T-helper 2 cell treated with Interferon-gamma antibody and Interleukin-4, amounts not matched to agents 5 μg/mL and 100 μg/mL, for 36 hours (primary cell): ENCODE results near the gene RASIP1.
"Not testable (repeated sequence)": the region's sequence is repeated elsewhere in the genome, so short reads cannot be mapped to it uniquely, and the experiment has no call there.

ENCODE experiments used
- DNase-seq: peaks from one replicate; pipeline ENCODE4 v3.0.0; 2021; ENCODE audit warnings: low spot score
- H3K27ac Mint-ChIP-seq: one replicate; pipeline ENCODE4 v1.8.0; 2021; ENCODE audit warnings: mild to moderate bottlenecking, mixed read lengths
- H3K27me3 Mint-ChIP-seq: one replicate; pipeline ENCODE4 v1.8.0; 2021; ENCODE audit warnings: low read depth, mixed read lengths
- H3K36me3 Mint-ChIP-seq: one replicate; pipeline ENCODE4 v1.8.0; 2021; ENCODE audit warnings: low read depth, mixed read lengths
- H3K4me1 Mint-ChIP-seq: one replicate; pipeline ENCODE4 v1.8.0; 2021; ENCODE audit warnings: low read depth, mixed read lengths
- H3K4me3 Mint-ChIP-seq: one replicate; pipeline ENCODE4 v1.8.0; 2022; ENCODE audit warnings: mild to moderate bottlenecking, moderate library complexity, mixed read lengths
- H3K9me3 Mint-ChIP-seq: one replicate; pipeline ENCODE4 v1.8.0; 2021; ENCODE audit warnings: mixed read lengths

Gene RASIP1

DNA sequence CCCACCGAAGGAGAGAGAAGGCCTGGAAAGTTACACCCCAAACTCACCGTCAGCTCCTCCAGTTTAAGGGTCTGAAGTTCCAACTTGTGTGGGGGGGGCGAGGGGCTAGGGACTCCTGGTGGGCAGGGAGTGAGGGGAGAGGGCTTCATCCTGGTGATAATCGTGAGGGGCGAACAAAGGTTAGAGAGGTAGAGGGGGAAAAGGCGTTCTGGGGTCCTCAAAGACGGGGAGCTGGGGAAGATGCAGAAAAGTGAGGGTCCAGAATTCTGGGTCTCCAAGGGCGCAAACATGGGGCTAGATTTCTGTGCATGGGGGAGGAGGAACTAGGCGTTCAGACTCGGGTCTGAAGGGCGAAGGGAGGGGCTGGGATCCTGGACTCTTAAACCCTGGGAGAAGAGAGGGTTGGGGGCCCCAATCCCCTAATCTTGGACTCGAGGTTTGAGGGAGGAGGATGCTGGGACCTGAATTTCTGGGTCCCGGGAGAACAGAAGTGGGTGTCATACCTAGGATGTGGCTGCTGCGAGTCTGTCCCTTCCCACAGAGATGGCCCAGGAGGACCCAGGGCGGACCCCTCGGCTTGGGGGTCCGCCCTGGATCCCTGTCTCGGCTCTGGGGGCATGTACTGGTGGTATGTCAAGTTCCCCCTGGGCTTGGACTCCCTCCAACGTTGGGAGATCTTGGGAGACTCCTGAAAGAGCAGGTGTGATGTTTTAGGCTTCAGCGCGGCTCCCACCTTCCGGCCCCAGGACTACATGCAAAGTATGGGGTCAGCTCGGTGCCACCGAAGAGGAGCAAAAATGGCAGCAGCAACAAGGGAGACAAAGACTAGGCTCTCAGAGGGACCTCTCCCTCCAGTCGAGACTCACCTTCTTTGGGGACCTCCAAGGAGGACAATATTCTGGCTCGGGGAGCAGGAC lies 25.4 kb downstream of the RASIP1 start:
- Mint-ChIP-seq H3K9me3 (no peaks in the 10 kb centered on the region), H3K36me3 (no peaks in the 10 kb centered on the region), H3K27me3 (no peaks in the 10 kb centered on the region), H3K27ac (peak overlapping the region; percentile 80), H3K4me1 (peaks cover 7% of the 10 kb centered on the region), H3K4me3 (peak overlapping the region; percentile 78)
- DNase-seq = no peak

- H3K36me3 Mint-ChIP-seq = no peaks in the 10 kb centered on the region
- H3K27ac Mint-ChIP-seq = peak overlapping the region; percentile 80
- H3K4me1 Mint-ChIP-seq = peaks cover 7% of the 10 kb centered on the region
- no peaks in the 10 kb centered on the region for H3K27me3 Mint-ChIP-seq
- H3K4me3 Mint-ChIP-seq = peak overlapping the region; percentile 78
- DNase-seq = peak; percentile 99
- H3K9me3 Mint-ChIP-seq = no peaks in the 10 kb centered on the region
These were observed 26.3 kb downstream of the RASIP1 start for GRCh38 chr19:48713864-48714755.

- Mint-ChIP-seq H3K4me1 (peaks cover 7% of the 10 kb centered on the region), H3K4me3 (peak overlapping the region; percentile 78), H3K27ac (peak overlapping the region; percentile 41), H3K36me3 (no peaks in the 10 kb centered on the region), H3K27me3 (no peaks in the 10 kb centered on the region), H3K9me3 (no peaks in the 10 kb centered on the region)
- DNase-seq = no peak
These were observed 27.2 kb downstream of the RASIP1 start for GRCh38 chr19:48713041-48713863.

GRCh38 chr19:48711106-48711662 lies 29.2 kb downstream of the RASIP1 start:
- Mint-ChIP-seq H3K36me3 (no peaks in the 10 kb centered on the region), H3K4me1 (peaks cover 7% of the 10 kb centered on the region), H3K9me3 (no peaks in the 10 kb centered on the region), H3K27me3 (no peaks in the 10 kb centered on the region), H3K27ac (no peak overlapping the region), H3K4me3 (no peak overlapping the region)
- no peak for DNase-seq

GRCh38 chr19:48708471-48708870 lies 31.9 kb downstream of the RASIP1 start:
- Mint-ChIP-seq H3K27me3 (no peaks in the 10 kb centered on the region), H3K27ac (no peak overlapping the region), H3K4me3 (no peak overlapping the region), H3K9me3 (no peaks in the 10 kb centered on the region), H3K36me3 (peaks cover 2% of the 10 kb centered on the region), H3K4me1 (peaks cover 3% of the 10 kb centered on the region)
- no peak for DNase-seq

- peaks cover 2% of the 10 kb centered on the region for H3K36me3 Mint-ChIP-seq
- no peak for DNase-seq
- no peaks in the 10 kb centered on the region for H3K9me3 Mint-ChIP-seq
- no peak overlapping the region for H3K4me3 Mint-ChIP-seq
- H3K4me1 Mint-ChIP-seq = no peaks in the 10 kb centered on the region
- no peaks in the 10 kb centered on the region for H3K27me3 Mint-ChIP-seq
- H3K27ac Mint-ChIP-seq = no peak overlapping the region
These were observed 35.0 kb downstream of the RASIP1 start for GRCh38 chr19:48705431-48705830.

- Mint-ChIP-seq H3K27ac (no peak overlapping the region), H3K4me3 (no peak overlapping the region), H3K27me3 (no peaks in the 10 kb centered on the region), H3K4me1 (no peaks in the 10 kb centered on the region), H3K9me3 (no peaks in the 10 kb centered on the region), H3K36me3 (peaks cover 2% of the 10 kb centered on the region)
- no peak for DNase-seq
These were observed 37.1 kb downstream of the RASIP1 start for GRCh38 chr19:48703316-48703715.

DNA sequence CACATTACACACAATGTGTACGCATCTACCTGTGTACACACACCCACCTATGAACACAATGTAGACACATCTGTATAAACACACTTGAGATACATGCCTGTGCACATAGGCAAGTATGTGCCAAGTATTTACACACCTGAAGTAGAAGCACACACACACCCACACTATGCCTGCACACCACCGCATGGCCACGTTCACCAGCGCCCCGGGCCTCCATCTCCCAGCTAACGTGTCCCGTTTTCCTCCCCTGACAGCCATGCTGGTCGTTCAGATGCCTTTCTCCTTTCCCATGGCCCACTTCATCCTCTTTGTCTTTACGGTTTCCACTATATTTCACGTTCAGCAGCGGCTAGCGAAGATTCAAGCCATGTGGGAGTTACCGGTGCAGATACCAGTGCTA lies 37.7 kb downstream of the RASIP1 start:
- H3K36me3 Mint-ChIP-seq = peaks cover 2% of the 10 kb centered on the region
- DNase-seq = no peak
- H3K4me1 Mint-ChIP-seq = no peaks in the 10 kb centered on the region
- H3K4me3 Mint-ChIP-seq = no peak overlapping the region
- H3K9me3 Mint-ChIP-seq = no peaks in the 10 kb centered on the region
- H3K27me3 Mint-ChIP-seq = peaks cover 4% of the 10 kb centered on the region
- H3K27ac Mint-ChIP-seq = no peak overlapping the region

- no peak for DNase-seq
- H3K36me3 Mint-ChIP-seq = no peaks in the 10 kb centered on the region
- H3K27ac Mint-ChIP-seq = no peak overlapping the region
- no peaks in the 10 kb centered on the region for H3K9me3 Mint-ChIP-seq
- H3K27me3 Mint-ChIP-seq = peaks cover 15% of the 10 kb centered on the region
- peaks cover 7% of the 10 kb centered on the region for H3K4me1 Mint-ChIP-seq
- no peak overlapping the region for H3K4me3 Mint-ChIP-seq
These were observed 42.4 kb downstream of the RASIP1 start for GRCh38 chr19:48698046-48698445.

DNA sequence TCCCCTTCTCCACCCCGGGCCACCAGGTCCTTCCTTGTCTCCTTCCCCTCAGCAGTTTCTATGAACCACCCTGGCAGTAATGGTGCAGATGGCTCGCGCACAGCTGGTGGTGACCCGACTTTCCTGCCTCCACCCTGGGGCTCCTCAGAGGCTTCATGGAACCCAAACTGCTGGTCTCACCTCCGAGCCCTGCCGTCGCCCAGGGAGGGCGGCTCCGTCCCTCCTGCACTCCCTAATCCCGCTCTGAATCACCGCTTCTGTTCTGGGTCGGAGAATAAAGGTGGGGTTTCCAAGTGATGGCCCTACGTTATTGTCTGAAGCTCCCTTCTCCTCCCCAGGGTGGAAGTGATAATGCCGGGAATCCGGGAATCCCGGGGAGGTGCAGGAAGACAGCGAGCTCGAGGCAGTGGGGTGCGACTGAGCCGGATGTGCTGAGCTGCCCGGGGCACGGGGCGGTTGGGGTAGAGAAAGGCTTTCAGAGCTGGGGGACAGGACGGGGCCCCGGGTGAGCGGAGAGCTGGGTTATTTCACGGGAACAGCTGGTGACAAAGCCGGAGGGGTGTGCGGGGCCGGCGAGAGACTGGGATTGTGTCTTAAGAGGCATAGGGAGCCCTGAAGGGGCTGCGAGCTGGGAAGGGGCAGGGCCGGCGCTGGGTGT lies 43.9 kb downstream of the RASIP1 start:
- H3K27me3 Mint-ChIP-seq = peaks cover 15% of the 10 kb centered on the region
- H3K36me3 Mint-ChIP-seq = no peaks in the 10 kb centered on the region
- peaks cover 7% of the 10 kb centered on the region for H3K4me1 Mint-ChIP-seq
- no peak for DNase-seq
- no peaks in the 10 kb centered on the region for H3K9me3 Mint-ChIP-seq
- H3K4me3 Mint-ChIP-seq = peak overlapping the region; percentile 26
- H3K27ac Mint-ChIP-seq = no peak overlapping the region

GRCh38 chr19:48695743-48696352 lies 44.6 kb downstream of the RASIP1 start, which contains the start of gene FUT2:
Gene FUT2 (plus strand): TSS chr19:48695971. CDS start chr19:48702957, 6,986 bp downstream.
- no peak for DNase-seq
- Mint-ChIP-seq H3K4me3 (peak within 1 kb of the TSS; percentile 26), H3K27me3 (peaks cover 15% of the 10 kb centered on the region), H3K36me3 (no peaks in the 10 kb centered on the region), H3K9me3 (no peaks in the 10 kb centered on the region), H3K27ac (no peak within 1 kb of the TSS), H3K4me1 (peaks cover 7% of the 10 kb centered on the region)

DNA sequence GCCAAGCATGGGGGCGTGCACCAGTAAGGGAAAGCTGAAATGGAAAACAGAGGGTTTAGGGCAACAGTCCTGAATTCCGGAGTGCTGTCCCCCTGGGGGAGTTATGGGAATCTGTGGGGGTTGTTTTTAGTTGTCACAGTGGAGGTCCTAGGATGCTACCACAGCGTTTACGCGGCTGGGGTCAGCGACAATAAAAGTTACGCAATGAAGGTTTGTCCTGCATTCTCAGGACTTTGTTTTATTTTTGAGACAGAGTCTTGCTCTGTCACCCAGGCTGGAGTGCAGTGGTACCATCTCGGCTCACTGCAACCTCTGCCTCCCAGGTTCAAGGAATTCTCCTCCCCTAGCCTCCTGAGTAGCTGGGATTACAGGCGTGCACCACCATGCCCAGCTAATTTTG lies 46.8 kb downstream of the RASIP1 start:
- DNase-seq, H3K4me3 Mint-ChIP-seq, H3K36me3 Mint-ChIP-seq, H3K27ac Mint-ChIP-seq, H3K9me3 Mint-ChIP-seq, H3K4me1 Mint-ChIP-seq: not testable (repeated sequence)
- peaks cover 15% of the 10 kb centered on the region for H3K27me3 Mint-ChIP-seq
